GM12892 (cell line): Measurements from ENCODE around the gene UBASH3B.
"Not testable (repeated sequence)": the region's sequence is repeated elsewhere in the genome, so short reads cannot be mapped to it uniquely, and the experiment has no call there.

ENCODE experiments used
- DNase-seq: peaks from one replicate; pipeline ENCODE4 v3.0.0; 2011; ENCODE audit not compliant: insufficient read length
- FAIRE-seq: peaks from 2 replicates; lab custom pipeline; 2011; peaks lifted over from hg19 to GRCh38; lab: Jason Lieb, UNC
- POLR2A ChIP-seq: IDR thresholded peaks from 2 replicates; pipeline ENCODE4 v1.6.1; 2011; ENCODE audit warnings: low read depth, low read length, control low read depth
- POLR2AphosphoS5 ChIP-seq: IDR thresholded peaks from 2 replicates; pipeline ENCODE4 v1.6.1; 2011; ENCODE audit warnings: low read depth, low read length, control low read depth
- TAF1 ChIP-seq: IDR thresholded peaks from 2 replicates; pipeline ENCODE4 v1.6.1; 2011; ENCODE audit warnings: low read depth, mild to moderate bottlenecking, control low read depth, low read length, borderline replicate concordance

Gene UBASH3B

GRCh38 chr11:122728561-122728960 is 73.0 kb downstream of the UBASH3B start:
- peak; percentile 44 for FAIRE-seq
- no peak for TF ChIP-seq POLR2A
- TF ChIP-seq POLR2AphosphoS5: no peak
- no peak for DNase-seq

GRCh38 chr11:122729139-122729538 is 73.6 kb downstream of the UBASH3B start:
- TF ChIP-seq POLR2A: no peak
- no peak for TF ChIP-seq TAF1
- TF ChIP-seq POLR2AphosphoS5: no peak
- FAIRE-seq (no peak), DNase-seq (no peak)

GRCh38 chr11:122730694-122731093 is 75.2 kb downstream of the UBASH3B start:
- not testable (repeated sequence) for FAIRE-seq, DNase-seq

GRCh38 chr11:122731500-122731913 is 76.0 kb downstream of the UBASH3B start:
- FAIRE-seq (peak; percentile 91), DNase-seq (no peak)

GRCh38 chr11:122732342-122733315 is 77.1 kb downstream of the UBASH3B start:
- no peak for TF ChIP-seq POLR2AphosphoS5
- TF ChIP-seq POLR2A: no peak
- TF ChIP-seq TAF1: no peak
- FAIRE-seq (peak; percentile 77), DNase-seq (no peak)

More at GRCh38 chr11:122731500-122731913, 76.0 kb downstream of the UBASH3B start:
- TF ChIP-seq TAF1: no peak
- no peak for TF ChIP-seq POLR2AphosphoS5
- TF ChIP-seq POLR2A: no peak

GRCh38 chr11:122733318-122733717 is 77.8 kb downstream of the UBASH3B start:
- DNase-seq (no peak), FAIRE-seq (peak; percentile 69)
- TF ChIP-seq POLR2A (no peak), POLR2AphosphoS5 (no peak)

- DNase-seq (no peak), FAIRE-seq (peak; percentile 46)
- TF ChIP-seq POLR2AphosphoS5 (no peak), POLR2A (no peak), TAF1 (no peak)
Measured at GRCh38 chr11:122734848-122735496, 79.5 kb downstream of the UBASH3B start.

GRCh38 chr11:122737951-122738693 is 82.6 kb downstream of the UBASH3B start:
- TF ChIP-seq POLR2AphosphoS5: no peak
- no peak for TF ChIP-seq POLR2A
- no peak for TF ChIP-seq TAF1
- no peak for DNase-seq

GRCh38 chr11:122741613-122742300 is 86.2 kb downstream of the UBASH3B start:
- DNase-seq (no peak), FAIRE-seq (peak; percentile 69)
- TF ChIP-seq POLR2A: no peak
- no peak for TF ChIP-seq TAF1
- no peak for TF ChIP-seq POLR2AphosphoS5

More at GRCh38 chr11:122737951-122738693, 82.6 kb downstream of the UBASH3B start:
- FAIRE-seq: peak; percentile 85

GRCh38 chr11:122742301-122743018 is 86.9 kb downstream of the UBASH3B start:
- FAIRE-seq (peak; percentile 81), DNase-seq (no peak)
- no peak for TF ChIP-seq POLR2AphosphoS5
- TF ChIP-seq TAF1: no peak
- TF ChIP-seq POLR2A: no peak
